ENCODE measurements around the gene MTCH1. TPM values are rescaled to one million over a fixed set of nuclear protein-coding genes. Genes with fewer than 3 reads are reported as not detected.

MTCH1 gene
- total and polyA plus RNA-seq, 2 of the 4 experiments (the other 2 are of a cell fraction), result 215 to 263 TPM

- TF ChIP-seq MAZ (IDR thresholded peaks at IDR 0.05; ENCODE audit: borderline replicate concordance, low read depth, low read length) (peak; percentile 52; the same call in 1 of the 2 replicates), POLR2A (IDR thresholded peaks at IDR 0.05; ENCODE audit: low read depth, low read length) (no peak)
Observed at GRCh38 chr6:37029249-37029971, 43.4 kb upstream of the MTCH1 start (continued).

DNA sequence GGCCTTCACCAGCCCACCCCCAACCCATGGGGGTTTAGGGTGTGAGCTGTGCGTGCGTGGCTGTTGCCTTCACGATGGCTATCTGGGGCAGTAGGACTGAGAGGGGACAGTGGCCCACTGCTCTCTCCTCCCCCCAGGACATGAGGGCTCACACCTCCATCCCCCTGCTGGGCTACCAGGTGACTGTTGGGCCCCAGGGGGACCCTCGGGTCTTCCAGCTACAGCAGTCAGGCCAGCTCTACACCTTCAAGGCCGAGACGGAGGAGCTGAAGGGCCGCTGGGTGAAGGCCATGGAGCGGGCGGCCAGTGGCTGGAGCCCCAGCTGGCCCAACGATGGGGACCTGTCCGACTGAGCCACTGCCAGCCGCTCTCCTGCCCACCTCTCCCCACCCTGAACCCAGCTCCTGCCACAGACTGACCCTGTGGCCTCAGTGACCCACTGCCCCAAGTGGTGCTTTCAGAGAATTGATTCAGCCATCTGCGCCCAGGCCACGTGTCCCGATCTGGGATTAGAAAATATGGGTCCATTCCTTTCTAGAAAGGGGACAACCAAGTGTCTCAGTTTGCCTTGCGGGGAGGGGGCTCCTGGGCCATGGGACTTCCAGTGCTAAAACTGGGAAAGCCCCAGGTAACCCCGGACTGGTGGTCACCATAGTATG is 41.9 kb upstream of the MTCH1 start:
- no peak overlapping the region for H3K9ac ChIP-seq (ENCODE audit: low read depth, low read length)
- H2BK5ac ChIP-seq (ENCODE audit: low read depth, low read length, poor library complexity, severe bottlenecking), result no peak overlapping the region
- H2AFZ ChIP-seq (replicated peaks; ENCODE audit: low read length, poor library complexity), result no peak overlapping the region
- no peaks in the 10 kb centered on the region for H4K20me1 ChIP-seq (ENCODE audit: insufficient read depth, low read length)
- ChIA-PET CTCF (interaction anchor here (1.7 kb wide), 1 partner anchor 182 kb away, joined by 17 read pairs; no protein-coding TSS in a partner anchor), POLR2A (ENCODE audit: unreplicated experiment) (no interaction called here)
- dilution Hi-C loops (cut with HindIII; ENCODE audit: low sequenced_read_pairs, unreplicated experiment), result no loop called here
- no peak for ATAC-seq (ENCODE audit: low read depth)
- no peaks in the 10 kb centered on the region for H3K79me1 ChIP-seq (ENCODE audit: low read depth in 1 of 2, low read length in 2 of 2)
- H3K36me3 ChIP-seq (ENCODE audit: control insufficient read depth, insufficient read depth, low read length), result no peaks in the 10 kb centered on the region
- in situ Hi-C loops (cut with MboI; ENCODE audit: low sequenced_read_pairs), result no loop called here
- H2AK5ac ChIP-seq (ENCODE audit: low read depth, low read length), result no peak overlapping the region
- H3K4ac ChIP-seq (ENCODE audit: low read depth, low read length), result no peak overlapping the region
- H3K4me3 ChIP-seq (ENCODE audit: insufficient read depth, low read depth, low read length), result no peak overlapping the region
- H3K18ac ChIP-seq (ENCODE audit: low read depth, low read length), result no peak overlapping the region
- BruUV-seq (replicated peaks), result no TSS peak
- no peak overlapping the region for H4K91ac ChIP-seq (ENCODE audit: insufficient read depth, low read depth, low read length)
- H3K23ac ChIP-seq (ENCODE audit: low read depth, low read length), result no peak overlapping the region
- no peak overlapping the region for H2BK15ac ChIP-seq (ENCODE audit: low read depth, low read length)
- no peak overlapping the region for H2BK20ac ChIP-seq (ENCODE audit: low read depth, low read length)
- no peak overlapping the region for H3K14ac ChIP-seq (replicated peaks; ENCODE audit: low read depth, low read length)
- TF ChIP-seq FOS (IDR thresholded peaks at IDR 0.05; ENCODE audit: low read depth, low read length), result no peak
- TF ChIP-seq CHD1 (IDR thresholded peaks at IDR 0.05; ENCODE audit: low read depth, low read length), result no peak
- TF ChIP-seq CTCF (conservative IDR thresholded peaks at IDR 0.05; ENCODE audit: low read depth, low read length), result no peak
- no peak overlapping the region for H3K27ac ChIP-seq (ENCODE audit: insufficient read depth, low read length)
- no peak overlapping the region for H4K8ac ChIP-seq (ENCODE audit: low read depth in 2 of 2, low read length in 2 of 2)
- intact Hi-C loops (cut with micrococcal nuclease), result no loop called here
- H2AK9ac ChIP-seq (replicated peaks; ENCODE audit: low read depth, low read length, poor library complexity), result peak overlapping the region; percentile 50
- no peak overlapping the region for H3K4me2 ChIP-seq (ENCODE audit: low read depth, low read length)
- no peaks in the 10 kb centered on the region for H3K4me1 ChIP-seq (ENCODE audit: control insufficient read depth, insufficient read depth, low read length)
- no peak for DNase-seq
- no peaks in the 10 kb centered on the region for H3K9me3 ChIP-seq (ENCODE audit: control insufficient read depth, insufficient read depth, low read length)
- no peak overlapping the region for H4K5ac ChIP-seq (ENCODE audit: low read depth, low read length)
- H3K27me3 ChIP-seq (ENCODE audit: control insufficient read depth, insufficient read depth, low read length), result no peaks in the 10 kb centered on the region; the same call in 1 of the 2 replicates
- no peaks in the 10 kb centered on the region for H3K9me1 ChIP-seq (ENCODE audit: insufficient read depth, low read length)
- no peak overlapping the region for H3K56ac ChIP-seq (ENCODE audit: extremely low read depth, insufficient read depth, low read length)
- 78% methylated on average over 4 of the region's 17 CpGs; no CpG with 5 or more reads in 1 of the 2 experiments for WGBS, 2 experiments (ENCODE audit: extremely low coverage in 2 of 2, insufficient read length in 1 of 2)
- H2BK120ac ChIP-seq (ENCODE audit: low read depth, low read length), result no peak overlapping the region

Measured in IMR-90 (cell line).